GM23338 (cell line): ENCODE data around the gene ABR. TPM values are rescaled to one million over a fixed set of nuclear protein-coding genes. Genes with fewer than 3 reads are reported as not detected.

Experiments used
- ATAC-seq: fragments of 200-7000 bp; cut with Tn5 transposase; 3 replicates; pipeline ENCODE4 v1.9.1; 2020
- DNase-seq: peaks from one replicate; pipeline ENCODE4 v3.0.0-alpha.2; 2015; ENCODE audit warnings: low spot score
- H2AFZ ChIP-seq: fragments of 200-600 bp; sonication (generic); 2 replicates; pipeline ENCODE4 v1.8.0; 2016; ENCODE audit warnings: antibody characterized with exemption, mild to moderate bottlenecking, moderate library complexity
- H3F3A ChIP-seq: fragments of 200-600 bp; sonication (generic); replicated peaks from 2 replicates; pipeline ENCODE4 v1.8.0; 2017; ENCODE audit warnings: antibody characterized with exemption, mixed run types, low read depth
- H3K27ac ChIP-seq: fragments of 200-600 bp; sonication (generic); 2 replicates; pipeline ENCODE4 v1.6.1; 2016; ENCODE audit warnings: low read depth
- H3K27me3 ChIP-seq: fragments of 200-600 bp; sonication (generic); 2 replicates; pipeline ENCODE4 v1.8.0; 2016; ENCODE audit warnings: mild to moderate bottlenecking, mixed run types, moderate library complexity; ENCODE audit not compliant: insufficient read depth
- H3K36me3 ChIP-seq: fragments of 200-600 bp; sonication (generic); 2 replicates; pipeline ENCODE4 v1.8.0; 2016; ENCODE audit warnings: mild to moderate bottlenecking; ENCODE audit not compliant: insufficient read depth
- H3K4me1 ChIP-seq: fragments of 200-600 bp; sonication (generic); 2 replicates; pipeline ENCODE4 v1.8.0; 2016; ENCODE audit warnings: mild to moderate bottlenecking, moderate library complexity; ENCODE audit not compliant: insufficient read depth
- H3K4me2 ChIP-seq: fragments of 200-600 bp; sonication (generic); 2 replicates; pipeline ENCODE4 v1.7.1; 2017; ENCODE audit warnings: mixed run types
- H3K4me3 ChIP-seq: fragments of 200-600 bp; sonication (generic); 2 replicates; pipeline ENCODE4 v1.6.1; 2016; ENCODE audit warnings: mixed run types
- H3K79me2 ChIP-seq: fragments of 200-600 bp; sonication (generic); replicated peaks from 2 replicates; pipeline ENCODE4 v1.8.0; 2017; ENCODE audit warnings: mild to moderate bottlenecking; ENCODE audit not compliant: insufficient read depth
- H3K9me2 ChIP-seq: fragments of 200-600 bp; sonication (generic); 2 replicates; pipeline ENCODE4 v1.8.0; 2017; ENCODE audit not compliant: insufficient read depth
- H4K20me1 ChIP-seq: fragments of 200-600 bp; sonication (generic); replicated peaks from 2 replicates; pipeline ENCODE4 v1.8.0; 2017; ENCODE audit warnings: mild to moderate bottlenecking; ENCODE audit not compliant: insufficient read depth
- H3K27ac Mint-ChIP-seq: 2 replicates; pipeline ENCODE4 v1.8.0; 2020; ENCODE audit warnings: inconsistent platforms, mild to moderate bottlenecking, moderate library complexity, mixed read lengths
- H3K27me3 Mint-ChIP-seq: 3 replicates; pipeline ENCODE4 v1.8.0; 2022; ENCODE audit warnings: low read depth, mild to moderate bottlenecking, moderate library complexity, mixed read lengths, inconsistent platforms; ENCODE audit not compliant: insufficient read depth, poor library complexity
- H3K36me3 Mint-ChIP-seq: 3 replicates; pipeline ENCODE4 v1.8.0; 2021; ENCODE audit warnings: low read depth, mild to moderate bottlenecking, inconsistent platforms, moderate library complexity, mixed read lengths
- H3K4me1 Mint-ChIP-seq: 3 replicates; pipeline ENCODE4 v1.8.0; 2020; ENCODE audit warnings: mild to moderate bottlenecking, inconsistent platforms, mixed read lengths
- H3K4me3 Mint-ChIP-seq: 3 replicates; pipeline ENCODE4 v1.8.0; 2021; ENCODE audit warnings: moderate library complexity, mild to moderate bottlenecking, inconsistent platforms, mixed read lengths
- H3K9me3 Mint-ChIP-seq: 3 replicates; pipeline ENCODE4 v1.8.0; 2020; ENCODE audit warnings: moderate library complexity, mild to moderate bottlenecking, inconsistent platforms, mixed read lengths
- CREB1 ChIP-seq: fragments of 250-450 bp; sonication (Bioruptor Pico); IDR thresholded peaks from 2 replicates; pipeline ENCODE4 v1.5.0; 2020; ENCODE audit warnings: low read depth, mild to moderate bottlenecking, moderate library complexity
- EZH2 ChIP-seq: fragments of 200-600 bp; sonication (generic); IDR thresholded peaks from one replicate; pipeline ENCODE4 v1.8.0; 2017; ENCODE audit warnings: antibody characterized with exemption, mild to moderate bottlenecking, low read depth; ENCODE audit not compliant: unreplicated experiment
- EZH2phosphoT487 ChIP-seq: fragments of 200-600 bp; sonication (generic); IDR thresholded peaks from one replicate; pipeline ENCODE4 v1.8.1; 2018; ENCODE audit warnings: antibody characterized with exemption; ENCODE audit not compliant: unreplicated experiment
- NANOG ChIP-seq: IDR thresholded peaks from 2 replicates; pipeline ENCODE4 v1.6.1; 2016; ENCODE audit warnings: antibody characterized with exemption, borderline replicate concordance
- STAT1 ChIP-seq: IDR thresholded peaks from one replicate; pipeline ENCODE4 v1.6.1; 2016; ENCODE audit warnings: antibody characterized with exemption; ENCODE audit not compliant: unreplicated experiment
- ZNF331 ChIP-seq: fragments of 250-450 bp; sonication (Bioruptor Pico); IDR thresholded peaks from 2 replicates; pipeline ENCODE4 v1.5.0; 2020; ENCODE audit warnings: low read depth, mild to moderate bottlenecking, moderate library complexity
- polyA plus RNA-seq: library from polyadenylated mRNA; unstranded; fragments of >200 nt; fragmentation: Nextera tagmentation; extraction: Ambion mirVana; gene quantifications from 2 replicates; pipeline ENCODE4 v1.2.1, GENCODE V29; 2016
- total RNA-seq: library from RNA; depleted of rRNA; stranded (reverse); fragments of >200 nt; shearing (Covaris generic); gene quantifications from 2 replicates; pipeline ENCODE4 v1.2.3, GENCODE V29; 2014
- TF ChIP-seq, protein P1 (sequence below): IDR thresholded peaks from one replicate; pipeline ENCODE4 v1.6.1; 2018; ENCODE audit warnings: antibody characterized with exemption; ENCODE audit not compliant: unreplicated experiment

Gene ABR
- total and polyA plus RNA-seq, 2 experiments from 2014 or later = 15.0 to 27.7 TPM

DNA sequence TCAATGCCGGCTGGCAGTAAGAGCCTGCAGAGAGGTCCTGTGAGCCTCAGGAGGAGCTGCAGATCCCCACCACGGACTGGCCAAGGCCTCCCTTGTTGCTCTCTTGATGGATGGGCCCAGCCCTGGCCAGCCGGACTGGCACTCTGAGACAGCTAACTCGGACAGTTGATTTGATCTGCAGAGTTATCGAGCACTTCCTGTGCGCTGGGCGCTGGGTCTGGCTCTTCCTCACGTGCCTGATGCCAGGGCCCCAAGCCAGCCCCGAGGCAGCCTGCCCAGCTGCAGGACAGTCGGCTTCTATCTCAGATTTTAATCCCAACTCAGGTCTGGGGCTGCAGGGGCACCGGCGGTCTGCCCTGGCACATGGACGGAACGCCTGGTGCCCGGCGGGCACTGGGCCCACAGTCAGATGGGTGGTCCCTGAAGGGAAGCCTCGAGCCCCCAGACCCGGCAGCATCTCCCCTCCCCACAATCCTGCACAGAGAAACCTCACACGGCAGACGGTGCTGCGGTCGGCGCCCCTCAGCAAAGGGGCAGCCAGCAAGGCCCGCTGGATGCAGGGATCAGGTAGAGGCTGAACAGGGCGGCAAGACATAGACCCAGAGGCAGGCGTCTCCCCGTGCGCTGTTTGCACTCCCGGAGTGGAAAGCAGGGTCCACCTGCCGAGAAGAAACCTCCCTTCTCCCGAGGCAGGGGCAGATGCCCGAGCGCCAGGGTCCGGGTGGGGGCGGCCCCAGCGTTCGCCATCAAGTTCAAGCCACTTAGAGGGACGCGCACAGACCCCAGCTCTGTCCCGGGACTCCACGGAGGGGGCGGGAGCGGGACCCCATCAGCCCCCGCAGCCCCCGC, 148.9 kb downstream of the ABR start (continued):
- TF ChIP-seq, protein P1, sequence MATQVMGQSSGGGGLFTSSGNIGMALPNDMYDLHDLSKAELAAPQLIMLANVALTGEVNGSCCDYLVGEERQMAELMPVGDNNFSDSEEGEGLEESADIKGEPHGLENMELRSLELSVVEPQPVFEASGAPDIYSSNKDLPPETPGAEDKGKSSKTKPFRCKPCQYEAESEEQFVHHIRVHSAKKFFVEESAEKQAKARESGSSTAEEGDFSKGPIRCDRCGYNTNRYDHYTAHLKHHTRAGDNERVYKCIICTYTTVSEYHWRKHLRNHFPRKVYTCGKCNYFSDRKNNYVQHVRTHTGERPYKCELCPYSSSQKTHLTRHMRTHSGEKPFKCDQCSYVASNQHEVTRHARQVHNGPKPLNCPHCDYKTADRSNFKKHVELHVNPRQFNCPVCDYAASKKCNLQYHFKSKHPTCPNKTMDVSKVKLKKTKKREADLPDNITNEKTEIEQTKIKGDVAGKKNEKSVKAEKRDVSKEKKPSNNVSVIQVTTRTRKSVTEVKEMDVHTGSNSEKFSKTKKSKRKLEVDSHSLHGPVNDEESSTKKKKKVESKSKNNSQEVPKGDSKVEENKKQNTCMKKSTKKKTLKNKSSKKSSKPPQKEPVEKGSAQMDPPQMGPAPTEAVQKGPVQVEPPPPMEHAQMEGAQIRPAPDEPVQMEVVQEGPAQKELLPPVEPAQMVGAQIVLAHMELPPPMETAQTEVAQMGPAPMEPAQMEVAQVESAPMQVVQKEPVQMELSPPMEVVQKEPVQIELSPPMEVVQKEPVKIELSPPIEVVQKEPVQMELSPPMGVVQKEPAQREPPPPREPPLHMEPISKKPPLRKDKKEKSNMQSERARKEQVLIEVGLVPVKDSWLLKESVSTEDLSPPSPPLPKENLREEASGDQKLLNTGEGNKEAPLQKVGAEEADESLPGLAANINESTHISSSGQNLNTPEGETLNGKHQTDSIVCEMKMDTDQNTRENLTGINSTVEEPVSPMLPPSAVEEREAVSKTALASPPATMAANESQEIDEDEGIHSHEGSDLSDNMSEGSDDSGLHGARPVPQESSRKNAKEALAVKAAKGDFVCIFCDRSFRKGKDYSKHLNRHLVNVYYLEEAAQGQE = no peak
- no peak for TF ChIP-seq ZNF331 (CRISPR knock-in tag)
- TF ChIP-seq EZH2phosphoT487 = no peak
- no peak for TF ChIP-seq CREB1
- TF ChIP-seq EZH2 = no peak

DNA sequence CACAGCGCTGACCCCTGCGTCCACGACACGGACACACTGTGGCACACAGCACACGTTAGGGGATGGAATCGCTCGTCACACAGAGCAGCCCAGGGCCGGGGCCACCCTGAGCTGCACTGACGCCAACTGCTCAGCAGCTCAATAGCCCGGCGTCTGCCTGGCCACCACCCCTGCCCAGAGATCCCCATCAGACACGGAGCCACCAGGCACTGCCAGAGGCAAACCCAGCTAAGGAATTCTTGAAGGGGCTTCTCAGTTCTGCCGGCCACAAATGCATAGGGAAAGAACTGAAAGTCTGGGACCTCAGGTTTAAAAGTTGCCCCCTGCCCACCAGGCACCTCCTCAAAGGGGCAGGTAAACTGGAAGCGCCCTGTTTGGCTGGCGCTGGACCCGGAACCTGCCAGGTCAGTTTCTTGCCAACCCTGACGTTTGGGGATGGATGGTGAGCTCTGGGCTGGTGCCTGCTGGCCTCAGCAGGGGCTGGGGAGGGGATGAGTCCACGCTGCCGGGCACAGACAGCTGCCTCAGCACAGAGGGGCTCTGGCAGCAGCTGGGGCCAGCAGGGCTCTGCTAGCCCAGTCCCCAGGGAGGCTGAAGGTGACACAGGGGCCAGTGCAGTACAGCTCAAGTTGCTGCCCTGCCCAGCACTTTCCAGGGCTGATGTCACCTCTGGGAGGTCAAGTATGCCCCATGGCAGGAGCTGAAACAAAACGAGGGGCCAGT, 149.7 kb downstream of the ABR start:
- no peak overlapping the region for H3K4me3 Mint-ChIP-seq
- H4K20me1 ChIP-seq = no peaks in the 10 kb centered on the region; the same call in 1 of the 2 replicates
- no peak for DNase-seq

More for the DNA sequence above, 149.7 kb downstream of the ABR start:
- ATAC-seq = no peak
- Histone ChIP-seq H3F3A (no peaks in the 10 kb centered on the region), H3K9me2 (no peaks in the 10 kb centered on the region), H3K4me3 (no peak overlapping the region), H3K27me3 (no peaks in the 10 kb centered on the region; the same call in 1 of the 2 replicates), H3K79me2 (no peaks in the 10 kb centered on the region), H3K4me1 (no peaks in the 10 kb centered on the region), H3K36me3 (no peaks in the 10 kb centered on the region), H3K4me2 (no peak overlapping the region), H2AFZ (no peak overlapping the region), H3K27ac (no peak overlapping the region)
- TF ChIP-seq ZNF331 (CRISPR knock-in tag) (no peak), STAT1 (no peak), NANOG (no peak)
- TF ChIP-seq, protein P1 = no peak
- peaks cover 8% of the 10 kb centered on the region for H3K27me3 Mint-ChIP-seq
- peaks cover 8% of the 10 kb centered on the region; the same call in 2 of the 3 replicates for H3K4me1 Mint-ChIP-seq
- 0 out of 3 replicates have a peak, but pooled peaks cover 3% of the 10 kb centered on the region for H3K36me3 Mint-ChIP-seq
- H3K9me3 Mint-ChIP-seq = no peaks in the 10 kb centered on the region; the same call in 1 of the 3 replicates
- H3K27ac Mint-ChIP-seq = no peak overlapping the region
